Ascending aorta (tissue), 2 donors: Measurements from ENCODE around the gene EGFR. TPM values are rescaled to one million over a fixed set of nuclear protein-coding genes. Genes with fewer than 3 reads are reported as not detected.

Experiments
- DNase-seq, 2 donors: peaks; one replicate each; pipeline ENCODE4 v3.0.0-alpha.2; 2019; ENCODE audit warnings: low spot score in 2 of 2
- H3K27ac ChIP-seq, 2 donors: fragments of 200-600 bp; sonication (generic); one replicate each; pipeline ENCODE4 v1.5.1; 2016 to 2017; ENCODE audit warnings: mild to moderate bottlenecking in 1 of 2
- H3K27me3 ChIP-seq: fragments of 200-600 bp; sonication (generic); one replicate; pipeline ENCODE4 v1.5.1; 2017
- H3K36me3 ChIP-seq, 2 donors: fragments of 200-600 bp; sonication (generic); one replicate each; pipeline ENCODE4 v1.5.1; 2016
- H3K4me1 ChIP-seq, 2 donors: fragments of 200-600 bp; sonication (generic); one replicate each; pipeline ENCODE4 v1.5.1; 2016 to 2017; ENCODE audit warnings: mild to moderate bottlenecking in 1 of 2
- H3K4me3 ChIP-seq, 2 donors: fragments of 200-600 bp; sonication (generic); one replicate each; pipeline ENCODE4 v1.5.1; 2016 to 2017; ENCODE audit warnings: mild to moderate bottlenecking in 1 of 2
- H3K9me3 ChIP-seq, 2 donors: fragments of 200-600 bp; sonication (generic); one replicate each; pipeline ENCODE4 v1.5.1; 2016
- intact Hi-C: fragments of 100-400 bp; cut with DNase I; formaldehyde crosslinking; loops from one replicate; pipeline ENCODE4 v1.15.1; 2023
- total RNA-seq: library from RNA; depleted of rRNA; stranded (reverse); fragments of >200 nt; gene quantifications from one replicate; pipeline ENCODE4 v1.1.0, GENCODE V29; 2016
- TF ChIP-seq, protein P1 (sequence below), 3 experiments: fragments of 200-600 bp in 2 of 3; fragments of 450-650 bp in 1 of 3; sonication (generic) in 2 of 3; IDR thresholded peaks; one replicate each; pipeline ENCODE4 v1.5.1; 2016 to 2019; ENCODE audit warnings: antibody characterized with exemption in 3 of 3, mild to moderate bottlenecking in 1 of 3, moderate library complexity in 1 of 3

EGFR gene
- total RNA-seq, 1 donor from 2014 or later, result 33.8 TPM

DNA sequence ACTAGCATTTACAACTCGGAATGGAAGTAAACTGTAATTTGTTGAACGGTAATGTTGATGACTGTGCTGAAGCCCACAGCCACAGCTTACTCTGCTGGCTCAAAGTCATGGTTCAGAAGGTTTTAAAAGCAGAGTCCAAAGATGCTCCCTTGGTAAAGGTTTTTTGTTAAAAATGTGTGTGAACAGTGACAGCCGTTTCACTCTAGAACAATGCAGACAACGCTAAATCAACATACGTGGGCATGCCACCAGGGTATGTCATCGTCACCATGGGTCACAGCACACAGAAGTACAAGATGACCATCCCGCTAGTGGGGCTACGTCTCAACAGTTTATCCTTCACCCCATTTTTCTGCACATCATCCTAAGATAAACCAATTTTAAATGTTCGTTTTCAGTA is 239.8 kb downstream of the EGFR start:
- DNase-seq, result peak in 1 of 2 donors; percentile 16
- no peak overlapping the region for H3K27ac ChIP-seq
- H3K27me3 ChIP-seq, result no peaks in the 10 kb centered on the region
- intact Hi-C loops, result loop anchor here (10.0 kb wide), 2 partner anchors 194 to 324 kb away; no protein-coding TSS in a partner anchor
- TF ChIP-seq, protein P1, sequence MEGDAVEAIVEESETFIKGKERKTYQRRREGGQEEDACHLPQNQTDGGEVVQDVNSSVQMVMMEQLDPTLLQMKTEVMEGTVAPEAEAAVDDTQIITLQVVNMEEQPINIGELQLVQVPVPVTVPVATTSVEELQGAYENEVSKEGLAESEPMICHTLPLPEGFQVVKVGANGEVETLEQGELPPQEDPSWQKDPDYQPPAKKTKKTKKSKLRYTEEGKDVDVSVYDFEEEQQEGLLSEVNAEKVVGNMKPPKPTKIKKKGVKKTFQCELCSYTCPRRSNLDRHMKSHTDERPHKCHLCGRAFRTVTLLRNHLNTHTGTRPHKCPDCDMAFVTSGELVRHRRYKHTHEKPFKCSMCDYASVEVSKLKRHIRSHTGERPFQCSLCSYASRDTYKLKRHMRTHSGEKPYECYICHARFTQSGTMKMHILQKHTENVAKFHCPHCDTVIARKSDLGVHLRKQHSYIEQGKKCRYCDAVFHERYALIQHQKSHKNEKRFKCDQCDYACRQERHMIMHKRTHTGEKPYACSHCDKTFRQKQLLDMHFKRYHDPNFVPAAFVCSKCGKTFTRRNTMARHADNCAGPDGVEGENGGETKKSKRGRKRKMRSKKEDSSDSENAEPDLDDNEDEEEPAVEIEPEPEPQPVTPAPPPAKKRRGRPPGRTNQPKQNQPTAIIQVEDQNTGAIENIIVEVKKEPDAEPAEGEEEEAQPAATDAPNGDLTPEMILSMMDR (IDR thresholded peaks at IDR 0.05), result no peak
- H3K4me1 ChIP-seq, result peaks cover 0 to 7% of the 10 kb centered on the region in 2 donors
- H3K4me3 ChIP-seq, result no peak overlapping the region
- no peaks in the 10 kb centered on the region for H3K36me3 ChIP-seq
- no peaks in the 10 kb centered on the region for H3K9me3 ChIP-seq

DNA sequence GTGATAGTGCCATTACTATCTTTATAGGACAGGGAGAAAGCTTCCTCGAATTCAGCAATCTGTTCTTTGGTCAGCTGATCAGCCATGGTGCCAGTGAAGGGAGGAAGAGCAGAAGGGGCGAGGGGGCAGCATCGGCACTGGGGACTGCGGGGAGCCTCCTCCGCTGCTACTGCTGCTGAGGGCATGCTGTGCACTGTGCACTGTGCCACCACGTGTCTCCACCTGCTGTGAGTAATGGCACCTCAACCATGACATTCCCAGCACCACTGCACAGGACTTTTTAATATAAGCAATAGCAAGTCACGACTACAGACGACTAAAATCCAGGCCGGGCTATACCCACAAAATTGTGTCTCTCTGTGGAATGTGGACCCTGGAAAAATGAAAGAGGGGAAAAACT is 241.4 kb downstream of the EGFR start:
- no peak for DNase-seq
- Histone ChIP-seq H3K4me3 (no peak overlapping the region), H3K27me3 (no peaks in the 10 kb centered on the region), H3K36me3 (no peaks in the 10 kb centered on the region), H3K9me3 (no peaks in the 10 kb centered on the region), H3K4me1 (peaks cover 0 to under 1% of the 10 kb centered on the region in 2 donors), H3K27ac (no peak overlapping the region)
- intact Hi-C loops, result no loop called here
- TF ChIP-seq, protein P1 (IDR thresholded peaks at IDR 0.05), result no peak

DNA sequence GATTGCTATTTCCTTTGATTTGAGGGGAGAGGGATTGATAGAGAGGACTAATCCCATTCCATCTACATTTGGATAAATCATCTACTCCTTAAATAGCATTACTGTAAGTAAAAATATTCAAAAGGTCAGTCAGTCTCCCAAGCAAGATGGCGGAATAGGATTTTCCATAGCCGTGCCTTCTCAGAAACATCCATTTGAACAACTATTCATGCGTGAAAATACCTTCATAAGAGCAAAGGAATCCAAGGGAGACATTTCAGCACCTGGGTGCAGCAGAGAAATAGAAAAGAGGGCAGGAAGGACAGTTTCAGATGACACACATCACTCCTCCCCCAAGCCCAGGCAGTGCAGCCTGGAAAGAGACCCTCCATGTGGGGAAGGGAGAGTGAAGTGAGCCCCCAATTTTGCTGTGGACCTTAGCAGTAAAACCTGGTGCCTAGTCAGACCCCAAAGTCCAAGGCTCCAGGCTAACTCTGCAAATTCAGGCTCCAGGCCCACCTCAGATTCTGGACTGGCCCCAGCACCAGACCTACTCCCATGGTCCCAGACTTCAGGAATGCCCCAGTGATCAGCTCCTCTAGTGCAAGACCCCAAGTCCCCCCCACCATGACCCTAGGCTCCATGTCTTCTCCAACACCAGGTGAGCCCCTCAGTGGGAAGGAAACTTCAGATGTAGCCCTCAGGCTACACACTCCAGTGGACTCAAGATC is 242.0 kb downstream of the EGFR start:
- DNase-seq, result no peak
- Histone ChIP-seq H3K4me1 (no peaks in the 10 kb centered on the region), H3K9me3 (no peaks in the 10 kb centered on the region)

More for the DNA sequence above, 242.0 kb downstream of the EGFR start:
- Histone ChIP-seq H3K27ac (no peak overlapping the region), H3K36me3 (no peaks in the 10 kb centered on the region), H3K27me3 (no peaks in the 10 kb centered on the region), H3K4me3 (no peak overlapping the region)
- TF ChIP-seq, protein P1 (IDR thresholded peaks at IDR 0.05), result no peak
- intact Hi-C loops, result no loop called here
